ENCODE results near the gene EPS8L2. TPM values are rescaled to one million over a fixed set of nuclear protein-coding genes. Genes with fewer than 3 reads are reported as not detected.

Gene EPS8L2
- total and polyA plus RNA-seq, 2 of the 8 experiments (the other 6 are each of a cell fraction or from before 2014, with no cell fraction given) = 38.5 to 57.0 TPM

- Histone ChIP-seq H3K27me3 (replicated peaks in 1 of 4; ENCODE audit: control insufficient read depth in 3 of 4, extremely low read depth in 1 of 4, insufficient read depth in 3 of 4, low read length in 3 of 4) (no peaks in the 10 kb centered on the region), H3K56ac (replicated peaks; ENCODE audit: insufficient read length, low read depth, low read length) (no peak overlapping the region), H4K91ac (replicated peaks; ENCODE audit: insufficient read length, low read length) (no peak overlapping the region), H2AFZ (ENCODE audit: low read length) (no peak overlapping the region), H3K36me3 (ENCODE audit: control insufficient read depth in 2 of 4, insufficient read depth in 4 of 4, low read length in 3 of 4) (peaks cover 16 to 51% (median 33%) of the 10 kb centered on the region in 4 experiments), H3K4me3 (ENCODE audit: extremely low read depth in 1 of 4, insufficient read depth in 2 of 4, low read depth in 3 of 4, low read length in 4 of 4) (no peak overlapping the region), H3K79me2 (ENCODE audit: control insufficient read depth in 1 of 2, insufficient read depth in 2 of 2, low read length in 2 of 2) (no peaks in the 10 kb centered on the region), H2BK5ac (ENCODE audit: low read depth, low read length) (no peak overlapping the region), H3K9me3 (ENCODE audit: insufficient read depth in 2 of 2, low read depth in 1 of 2, low read length in 1 of 2) (no peaks in the 10 kb centered on the region), H2BK12ac (ENCODE audit: low read depth, low read length) (no peak overlapping the region), H3K4me1 (replicated peaks in 1 of 4; ENCODE audit: control insufficient read depth in 3 of 4, insufficient read depth in 4 of 4, low read length in 3 of 4) (peaks cover 0 to 12% (median 7%) of the 10 kb centered on the region in 4 experiments; a peak in 6 of 7 replicates), H4K8ac (ENCODE audit: extremely low read depth, insufficient read depth, low read length) (no peak overlapping the region), H3K4ac (replicated peaks; ENCODE audit: insufficient read length, low read depth, low read length) (no peak overlapping the region), H4K5ac (ENCODE audit: insufficient read length, low read depth, low read length) (no peak overlapping the region), H2AK5ac (ENCODE audit: low read depth, low read length) (no peak overlapping the region), H3K4me2 (ENCODE audit: insufficient read depth in 1 of 2, low read depth in 2 of 2, low read length in 2 of 2) (no peak overlapping the region), H4K20me1 (replicated peaks in 1 of 2; ENCODE audit: control insufficient read depth in 1 of 2, insufficient read depth in 2 of 2, low read length in 2 of 2) (peaks cover 16 to 36% of the 10 kb centered on the region in 2 experiments), H3K79me1 (ENCODE audit: low read depth, low read length) (peaks cover 7% of the 10 kb centered on the region; the same call in 1 of the 2 replicates), H3K23ac (ENCODE audit: insufficient read length) (no peak overlapping the region), H3K27ac (ENCODE audit: low read depth, low read length) (no peak overlapping the region), H2BK20ac (ENCODE audit: low read length) (no peak overlapping the region), H3K14ac (ENCODE audit: insufficient read length) (no peak overlapping the region), H2BK120ac (replicated peaks; ENCODE audit: low read depth, low read length) (no peak overlapping the region), H3K23me2 (ENCODE audit: low read depth, low read length) (no peaks in the 10 kb centered on the region), H3K18ac (ENCODE audit: extremely low read depth, low read length) (no peak overlapping the region), H3K9ac (replicated peaks in 1 of 4; ENCODE audit: extremely low read depth in 1 of 4, low read depth in 3 of 4, low read length in 3 of 4) (no peak overlapping the region), H2BK15ac (ENCODE audit: low read length) (no peak overlapping the region)
- ChIA-PET POLR2A (ENCODE audit: partially characterized antibody) (interaction anchor here (0.6 to 35.3 kb wide), 3 partner anchors 0 to 126 kb away, joined by 3 to 636 read pairs (median 636); partner anchors contain the start of genes GATD1 and TALDO1), CTCF (ENCODE audit: partially characterized antibody) (interaction anchor here (3.0 kb wide), 1 partner anchor 9 kb away, joined by 13 read pairs; no protein-coding TSS in a partner anchor)
- no peak for FAIRE-seq
- DNase-seq (ENCODE audit: low read depth in 1 of 2, low spot score in 2 of 2) = no peak
- 86% methylated on average over 11 of the region's 11 CpGs; no CpG with 5 or more reads in 1 of the 2 experiments for WGBS, 2 experiments (ENCODE audit: extremely low coverage in 1 of 2, insufficient coverage in 1 of 2, insufficient read length in 1 of 2, insufficient replicate concordance in 2 of 2, low coverage in 1 of 2, low lambda C conversion rate in 2 of 2, missing lambda C conversion rate in 1 of 2)
- TF ChIP-seq CREB1 (IDR thresholded peaks at IDR 0.05) (no peak), POU5F1 (IDR thresholded peaks at IDR 0.05; ENCODE audit: low read depth, low read length) (no peak), NANOG (IDR thresholded peaks at IDR 0.05; ENCODE audit: insufficient read depth, low read depth, low read length, poor library complexity, severe bottlenecking) (no peak), CHD2 (IDR thresholded peaks at IDR 0.05; ENCODE audit: low read length) (no peak), TAF7 (optimal IDR thresholded peaks at IDR 0.05; ENCODE audit: borderline replicate concordance, low read depth, low read length) (no peak), CBX8 (IDR thresholded peaks at IDR 0.05; ENCODE audit: borderline replicate concordance, low read depth, low read length) (no peak), EP300 (IDR thresholded peaks at IDR 0.05; ENCODE audit: borderline replicate concordance in 1 of 2, low read depth in 2 of 2, low read length in 2 of 2) (no peak), ASH2L (IDR thresholded peaks at IDR 0.05; ENCODE audit: low read length) (no peak), HDAC2 (IDR thresholded peaks at IDR 0.05; ENCODE audit: borderline replicate concordance in 1 of 2, low read depth in 2 of 2, low read length in 2 of 2) (no peak), SIRT6 (IDR thresholded peaks at IDR 0.05; ENCODE audit: low read length) (no peak), RAD21 (IDR thresholded peaks at IDR 0.05 in 1 of 2, conservative IDR thresholded peaks at IDR 0.05 in 1 of 2; ENCODE audit: low read depth in 2 of 2, low read length in 2 of 2) (no peak), BRCA1 (IDR thresholded peaks at IDR 0.05; ENCODE audit: low read depth, low read length) (no peak), HDAC6 (IDR thresholded peaks at IDR 0.05; ENCODE audit: low read depth, low read length) (no peak)
Measured at GRCh38 chr11:767238-767637, 61.2 kb downstream of the EPS8L2 start.

All from H1 (cell line).